ENCODE measurements around the gene C12orf54.

C12orf54 gene

DNA sequence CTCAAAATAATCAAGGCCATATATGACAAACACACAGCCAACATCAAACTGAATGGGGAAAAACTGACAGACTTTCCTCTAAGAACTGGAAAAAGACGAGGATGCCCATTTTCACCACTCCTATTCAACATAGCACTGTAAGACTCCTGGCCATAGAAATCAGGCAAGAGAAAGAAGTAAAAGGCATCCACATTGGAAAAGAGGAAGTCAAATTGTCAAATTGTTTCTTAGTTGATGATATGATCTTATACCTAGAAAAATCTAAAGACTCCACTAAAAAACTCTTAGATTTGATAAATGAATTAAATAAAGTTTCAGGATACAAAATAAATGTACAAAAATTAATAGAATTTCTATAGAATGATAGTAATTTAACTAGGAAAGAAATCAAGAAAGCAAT is 54.3 kb downstream of the C12orf54 start:
- Histone ChIP-seq H3K36me3 (ENCODE audit: control insufficient read depth in 5 of 5, insufficient read depth in 5 of 5, low read length in 5 of 5) (peaks cover 0 to 6% (median 0%) of the 10 kb centered on the region in 5 donors), H3K27ac (ENCODE audit: low read depth, low read length) (no peak overlapping the region), H3K4me3 (ENCODE audit: low read depth in 1 of 5, low read length in 5 of 5) (no peak overlapping the region), H3K27me3 (ENCODE audit: control insufficient read depth in 5 of 5, insufficient read depth in 4 of 5, low read length in 5 of 5) (no peaks in the 10 kb centered on the region), H3K4me1 (ENCODE audit: control insufficient read depth in 5 of 5, insufficient read depth in 5 of 5, low read length in 5 of 5) (no peaks in the 10 kb centered on the region), H3K9ac (ENCODE audit: low read length in 5 of 5) (no peak overlapping the region), H3K9me3 (ENCODE audit: control insufficient read depth in 5 of 5, low read length in 5 of 5) (no peaks in the 10 kb centered on the region)

DNA sequence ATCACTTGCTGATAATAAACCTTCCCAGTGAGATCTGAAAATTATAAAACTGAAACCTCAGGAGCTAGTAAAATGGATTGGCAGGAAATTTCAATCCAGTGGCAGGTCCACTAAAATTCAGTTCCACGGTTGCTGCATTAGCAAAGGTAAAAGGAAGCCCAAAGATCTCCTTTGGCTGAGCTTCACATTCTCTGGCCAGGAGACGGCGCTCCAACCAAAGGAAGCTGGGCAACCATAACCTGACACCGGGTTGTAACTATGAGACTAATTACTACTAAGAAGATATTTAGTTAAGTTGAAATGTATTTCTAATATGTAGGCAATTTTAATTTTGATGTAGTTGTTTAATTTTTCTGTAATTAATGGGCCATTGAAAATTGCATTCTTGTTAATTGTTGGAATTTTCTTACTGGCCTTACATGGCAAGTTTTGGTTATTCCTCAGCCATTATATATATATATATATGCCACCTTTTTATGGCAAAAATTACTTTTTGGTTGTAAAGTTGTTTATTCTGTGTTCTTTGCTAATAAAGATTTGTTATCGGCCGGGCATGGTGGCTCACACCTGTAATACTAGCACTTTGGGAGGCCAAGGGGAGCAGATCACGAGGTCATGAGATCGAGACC is 60.1 kb downstream of the C12orf54 start:
- Histone ChIP-seq H3K9ac (ENCODE audit: low read length in 5 of 5) (no peak overlapping the region), H3K27ac (ENCODE audit: low read depth, low read length) (no peak overlapping the region), H3K9me3 (ENCODE audit: control insufficient read depth in 5 of 5, low read length in 5 of 5) (no peaks in the 10 kb centered on the region), H3K4me3 (ENCODE audit: low read depth in 1 of 5, low read length in 5 of 5) (no peak overlapping the region), H3K4me1 (ENCODE audit: control insufficient read depth in 5 of 5, insufficient read depth in 5 of 5, low read length in 5 of 5) (no peaks in the 10 kb centered on the region), H3K27me3 (ENCODE audit: control insufficient read depth in 5 of 5, insufficient read depth in 4 of 5, low read length in 5 of 5) (peaks cover 0 to 7% (median 0%) of the 10 kb centered on the region in 5 donors), H3K36me3 (ENCODE audit: control insufficient read depth in 5 of 5, insufficient read depth in 5 of 5, low read length in 5 of 5) (no peaks in the 10 kb centered on the region)

DNA sequence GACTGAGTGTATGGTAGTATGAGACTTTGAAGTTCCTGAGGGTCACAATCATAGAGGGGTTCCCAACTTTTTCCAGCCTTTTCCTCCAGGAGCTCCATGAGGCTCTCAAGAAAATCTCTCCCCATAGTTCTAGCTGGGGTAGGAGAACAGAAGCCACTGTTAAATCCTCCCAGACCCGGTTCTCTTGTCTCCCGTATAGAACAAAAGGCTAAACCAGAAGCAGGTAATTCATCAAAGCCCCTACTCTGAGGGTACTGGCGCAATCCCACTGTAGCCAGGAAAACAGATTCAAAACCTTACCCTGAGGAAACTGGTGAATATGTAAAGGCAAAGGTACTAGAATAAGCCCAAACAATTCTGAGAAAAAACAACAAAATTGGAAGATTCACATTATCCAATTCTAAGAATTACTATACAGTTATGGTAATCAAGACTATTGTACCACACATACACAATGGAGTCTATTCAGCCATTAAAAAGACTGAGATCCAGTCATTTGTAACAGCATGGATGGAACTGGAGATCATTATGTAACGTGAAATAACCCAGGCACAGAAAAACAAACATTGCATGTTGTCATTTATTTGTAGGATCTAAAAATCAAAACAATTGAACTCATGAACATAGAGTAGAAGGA is 63.7 kb downstream of the C12orf54 start:
- Histone ChIP-seq H3K9me3 (ENCODE audit: control insufficient read depth in 5 of 5, low read length in 5 of 5) (no peaks in the 10 kb centered on the region), H3K4me1 (ENCODE audit: control insufficient read depth in 5 of 5, insufficient read depth in 5 of 5, low read length in 5 of 5) (no peaks in the 10 kb centered on the region), H3K27ac (ENCODE audit: low read depth, low read length) (no peak overlapping the region), H3K36me3 (ENCODE audit: control insufficient read depth in 5 of 5, insufficient read depth in 5 of 5, low read length in 5 of 5) (no peaks in the 10 kb centered on the region), H3K27me3 (ENCODE audit: control insufficient read depth in 5 of 5, insufficient read depth in 4 of 5, low read length in 5 of 5) (peaks cover 0 to 7% (median 0%) of the 10 kb centered on the region in 5 donors), H3K4me3 (ENCODE audit: low read depth in 1 of 5, low read length in 5 of 5) (no peak overlapping the region), H3K9ac (ENCODE audit: low read length in 5 of 5) (no peak overlapping the region)

All from subcutaneous abdominal adipose tissue (tissue), 5 donors.